ENCODE results near the gene THADA. TPM values are rescaled to one million over a fixed set of nuclear protein-coding genes. Genes with fewer than 3 reads are reported as not detected.

THADA gene
- total RNA-seq, 1 donor from 2014 or later = 19.4 TPM

DNA sequence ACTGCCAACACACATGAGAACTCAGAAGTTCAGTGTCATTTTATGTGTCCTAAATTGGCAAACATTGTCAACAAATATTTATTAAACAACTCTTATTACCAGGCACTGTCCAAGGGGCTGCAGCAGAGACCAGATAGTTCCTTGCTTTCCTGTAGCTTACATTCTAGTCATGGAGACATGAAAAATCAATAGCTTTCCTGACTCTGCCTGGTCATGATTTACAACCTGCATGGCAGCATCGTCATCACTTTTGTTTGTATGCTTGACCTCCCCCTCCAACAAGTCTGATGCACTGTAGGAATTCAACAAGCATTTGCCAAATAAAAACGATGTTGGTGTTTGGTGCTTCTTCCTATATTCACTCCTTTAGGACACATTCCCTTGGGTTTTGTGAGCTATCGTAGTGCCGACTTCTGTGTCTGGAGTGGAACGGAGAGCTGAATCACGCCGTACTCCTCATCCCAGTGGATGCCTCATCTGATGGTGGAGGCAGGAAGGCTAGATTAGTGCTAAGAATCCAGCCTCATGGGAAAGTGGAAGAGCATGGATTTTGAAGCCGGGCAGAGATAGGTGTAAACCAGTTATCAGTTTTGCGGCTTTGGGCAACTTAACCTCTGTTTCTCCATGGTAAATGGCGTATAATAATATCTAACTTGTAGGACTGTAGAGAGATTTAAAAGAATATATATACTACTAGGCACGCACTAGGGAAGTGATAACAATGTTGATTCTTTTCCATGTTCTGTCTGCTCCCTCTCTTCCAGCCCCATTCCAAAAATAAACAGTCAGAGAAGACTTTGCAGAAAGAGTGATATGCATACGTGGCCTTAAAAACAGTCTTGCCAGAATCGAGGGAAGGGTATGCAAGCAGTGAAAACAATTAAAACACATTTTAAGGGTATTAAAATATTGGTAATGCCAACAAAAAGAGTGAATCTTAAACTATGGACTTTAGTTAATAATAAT, 249.0 kb downstream of the THADA start:
- no peak overlapping the region for H3K27ac Mint-ChIP-seq (ENCODE audit: unreplicated experiment)
- no peaks in the 10 kb centered on the region for H3K9me3 Mint-ChIP-seq (ENCODE audit: unreplicated experiment)
- TF ChIP-seq, protein P1, sequence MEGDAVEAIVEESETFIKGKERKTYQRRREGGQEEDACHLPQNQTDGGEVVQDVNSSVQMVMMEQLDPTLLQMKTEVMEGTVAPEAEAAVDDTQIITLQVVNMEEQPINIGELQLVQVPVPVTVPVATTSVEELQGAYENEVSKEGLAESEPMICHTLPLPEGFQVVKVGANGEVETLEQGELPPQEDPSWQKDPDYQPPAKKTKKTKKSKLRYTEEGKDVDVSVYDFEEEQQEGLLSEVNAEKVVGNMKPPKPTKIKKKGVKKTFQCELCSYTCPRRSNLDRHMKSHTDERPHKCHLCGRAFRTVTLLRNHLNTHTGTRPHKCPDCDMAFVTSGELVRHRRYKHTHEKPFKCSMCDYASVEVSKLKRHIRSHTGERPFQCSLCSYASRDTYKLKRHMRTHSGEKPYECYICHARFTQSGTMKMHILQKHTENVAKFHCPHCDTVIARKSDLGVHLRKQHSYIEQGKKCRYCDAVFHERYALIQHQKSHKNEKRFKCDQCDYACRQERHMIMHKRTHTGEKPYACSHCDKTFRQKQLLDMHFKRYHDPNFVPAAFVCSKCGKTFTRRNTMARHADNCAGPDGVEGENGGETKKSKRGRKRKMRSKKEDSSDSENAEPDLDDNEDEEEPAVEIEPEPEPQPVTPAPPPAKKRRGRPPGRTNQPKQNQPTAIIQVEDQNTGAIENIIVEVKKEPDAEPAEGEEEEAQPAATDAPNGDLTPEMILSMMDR (IDR thresholded peaks at IDR 0.05; ENCODE audit: unreplicated experiment) = no peak
- no peaks in the 10 kb centered on the region for H3K36me3 Mint-ChIP-seq (ENCODE audit: low read depth, unreplicated experiment)
- H3K4me1 Mint-ChIP-seq (ENCODE audit: unreplicated experiment) = peaks cover 36% of the 10 kb centered on the region
- DNase-seq (ENCODE audit: low spot score) = no peak
- H3K4me3 Mint-ChIP-seq (ENCODE audit: unreplicated experiment) = no peak overlapping the region
- peaks cover 7% of the 10 kb centered on the region for H3K27me3 Mint-ChIP-seq (ENCODE audit: unreplicated experiment)

- no peak for DNase-seq (ENCODE audit: low spot score)
- no peaks in the 10 kb centered on the region for H3K36me3 Mint-ChIP-seq (ENCODE audit: low read depth, unreplicated experiment)
- peaks cover 8% of the 10 kb centered on the region for H3K27me3 Mint-ChIP-seq (ENCODE audit: unreplicated experiment)
- no peak overlapping the region for H3K27ac Mint-ChIP-seq (ENCODE audit: unreplicated experiment)
- H3K4me3 Mint-ChIP-seq (ENCODE audit: unreplicated experiment) = no peak overlapping the region
- H3K9me3 Mint-ChIP-seq (ENCODE audit: unreplicated experiment) = no peaks in the 10 kb centered on the region
- peaks cover 32% of the 10 kb centered on the region for H3K4me1 Mint-ChIP-seq (ENCODE audit: unreplicated experiment)
- TF ChIP-seq, protein P1 (IDR thresholded peaks at IDR 0.05; ENCODE audit: unreplicated experiment) = no peak
Observed at GRCh38 chr2:43345872-43346271, 250.0 kb downstream of the THADA start.

- peaks cover 8% of the 10 kb centered on the region for H3K27me3 Mint-ChIP-seq (ENCODE audit: unreplicated experiment)
- DNase-seq (ENCODE audit: low spot score) = no peak
- H3K9me3 Mint-ChIP-seq (ENCODE audit: unreplicated experiment) = no peaks in the 10 kb centered on the region
- H3K4me1 Mint-ChIP-seq (ENCODE audit: unreplicated experiment) = peaks cover 32% of the 10 kb centered on the region
- no peak overlapping the region for H3K4me3 Mint-ChIP-seq (ENCODE audit: unreplicated experiment)
- H3K36me3 Mint-ChIP-seq (ENCODE audit: low read depth, unreplicated experiment) = no peaks in the 10 kb centered on the region
- TF ChIP-seq, protein P1 (IDR thresholded peaks at IDR 0.05; ENCODE audit: unreplicated experiment) = no peak
- H3K27ac Mint-ChIP-seq (ENCODE audit: unreplicated experiment) = no peak overlapping the region
Observed at GRCh38 chr2:43345391-43345813, 250.4 kb downstream of the THADA start.

DNA sequence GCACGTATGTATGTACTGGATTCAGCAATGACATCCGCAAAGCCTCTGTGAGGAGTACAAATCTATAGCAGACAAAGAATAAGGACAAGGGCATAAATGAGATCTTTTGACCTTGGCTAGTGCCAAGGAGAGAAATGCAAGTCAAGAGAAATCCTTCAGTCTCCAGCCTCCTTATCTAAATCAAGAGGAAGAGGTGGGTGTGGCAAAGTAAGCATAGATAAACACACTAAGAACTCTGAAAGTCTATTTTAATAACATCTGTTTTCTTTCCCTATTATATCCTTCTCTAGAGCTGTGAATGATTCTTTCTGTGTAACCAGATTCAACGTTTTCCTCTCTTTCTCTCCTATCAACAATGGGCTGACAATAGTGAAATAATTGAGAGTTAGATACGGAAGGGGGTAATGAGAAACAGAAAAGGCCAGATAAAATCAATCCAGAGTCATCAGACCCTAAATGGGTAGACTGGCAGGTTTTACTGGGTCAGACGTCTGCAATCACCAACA, 250.9 kb downstream of the THADA start:
- Mint-ChIP-seq H3K27ac (ENCODE audit: unreplicated experiment) (no peak overlapping the region), H3K4me1 (ENCODE audit: unreplicated experiment) (peaks cover 30% of the 10 kb centered on the region), H3K27me3 (ENCODE audit: unreplicated experiment) (peaks cover 8% of the 10 kb centered on the region), H3K9me3 (ENCODE audit: unreplicated experiment) (no peaks in the 10 kb centered on the region), H3K36me3 (ENCODE audit: low read depth, unreplicated experiment) (no peaks in the 10 kb centered on the region), H3K4me3 (ENCODE audit: unreplicated experiment) (no peak overlapping the region)
- TF ChIP-seq, protein P1 (IDR thresholded peaks at IDR 0.05; ENCODE audit: unreplicated experiment) = no peak
- no peak for DNase-seq (ENCODE audit: low spot score)
